ENCODE results near the gene PDE6A. TPM values are rescaled to one million over a fixed set of nuclear protein-coding genes. Genes with fewer than 3 reads are reported as not detected.

Gene PDE6A
- total and polyA plus RNA-seq, 9 of the 15 experiments (the other 6 are each of a cell fraction or from before 2014, with no cell fraction given) = 0.01 to 0.04 (median 0.01) TPM; not detected in 6

GRCh38 chr5:149885513-149885912 lies 59.1 kb downstream of the PDE6A start:
- ChIA-PET POLR2A (interaction anchor here (0.6 to 1.2 kb wide), 3 partner anchors 13 to 525 kb away, joined by 3 to 4 read pairs (median 3); no protein-coding TSS in a partner anchor), CTCF (ENCODE audit: low intra/inter-chr PET ratio) (no interaction called here)
- Histone ChIP-seq H3K36me3 (ENCODE audit: control insufficient read depth, insufficient read depth, low read length) (no peaks in the 10 kb centered on the region), H3K27ac (ENCODE audit: extremely low read depth, low read depth, low read length) (no peak overlapping the region), H3K9me3 (replicated peaks; ENCODE audit: control insufficient read depth, insufficient read depth, low read depth, low read length) (no peaks in the 10 kb centered on the region), H3K79me2 (ENCODE audit: control insufficient read depth, insufficient read depth, low read length) (no peaks in the 10 kb centered on the region), H3K4me2 (ENCODE audit: insufficient read depth, low read length) (no peak overlapping the region), H3K4me3 (no peak overlapping the region), H3K9ac (ENCODE audit: insufficient read depth in 1 of 2, low read depth in 2 of 2, low read length in 2 of 2) (no peak overlapping the region), H3K9me1 (ENCODE audit: control insufficient read depth, insufficient read depth, low read length) (no peaks in the 10 kb centered on the region), H3K27me3 (ENCODE audit: control insufficient read depth in 2 of 2, insufficient read depth in 2 of 2, low read length in 2 of 2) (no peaks in the 10 kb centered on the region), H3K4me1 (replicated peaks in 1 of 2; ENCODE audit: control insufficient read depth in 2 of 2, insufficient read depth in 2 of 2, low read length in 2 of 2) (peaks cover 8 to 11% of the 10 kb centered on the region in 2 experiments), H2AFZ (ENCODE audit: low read depth, low read length) (no peak overlapping the region), H4K20me1 (replicated peaks; ENCODE audit: control insufficient read depth, insufficient read depth, low read length) (no peaks in the 10 kb centered on the region)
- BruUV-seq (replicated peaks) = no TSS peak
- DNase-seq (ENCODE audit: extremely low read depth in 1 of 4, low spot score in 3 of 4) (no peak), FAIRE-seq (no peak), ATAC-seq (no peak)
- in situ Hi-C loops (cut with MboI) (no loop called here), intact Hi-C loops (cut with micrococcal nuclease) (no loop called here)
- TF ChIP-seq RFX1 (IDR thresholded peaks at IDR 0.05) (no peak), ATF6 (CRISPR knock-in tag; IDR thresholded peaks at IDR 0.05) (no peak), ZNF75A (CRISPR knock-in tag; IDR thresholded peaks at IDR 0.05) (no peak), ZNF518B (CRISPR knock-in tag; IDR thresholded peaks at IDR 0.05) (no peak), PHF20 (IDR thresholded peaks at IDR 0.05; ENCODE audit: partially characterized antibody) (no peak), MYC (IDR thresholded peaks at IDR 0.05; ENCODE audit: low read depth, low read length) (no peak), MYC (CRISPR knock-in tag; IDR thresholded peaks at IDR 0.05; ENCODE audit: borderline replicate concordance, low read depth) (no peak), RB1 (IDR thresholded peaks at IDR 0.05; ENCODE audit: low read depth) (no peak), ZC3H4 (CRISPR knock-in tag; IDR thresholded peaks at IDR 0.05; ENCODE audit: borderline replicate concordance) (no peak), HDGF (IDR thresholded peaks at IDR 0.05) (no peak), ELF1 (tag; IDR thresholded peaks at IDR 0.05) (no peak), ZNF699 (CRISPR knock-in tag; IDR thresholded peaks at IDR 0.05; ENCODE audit: insufficient replicate concordance) (no peak), STAT5A (IDR thresholded peaks at IDR 0.05; ENCODE audit: borderline replicate concordance, low read length) (no peak), GTF2F1 (IDR thresholded peaks at IDR 0.05; ENCODE audit: low read depth, low read length) (no peak), EGR1 (conservative IDR thresholded peaks at IDR 0.05) (no peak), ZNF143 (CRISPR knock-in tag; IDR thresholded peaks at IDR 0.05) (no peak), LEF1 (IDR thresholded peaks at IDR 0.05) (no peak)
- TF ChIP-seq, protein P1, sequence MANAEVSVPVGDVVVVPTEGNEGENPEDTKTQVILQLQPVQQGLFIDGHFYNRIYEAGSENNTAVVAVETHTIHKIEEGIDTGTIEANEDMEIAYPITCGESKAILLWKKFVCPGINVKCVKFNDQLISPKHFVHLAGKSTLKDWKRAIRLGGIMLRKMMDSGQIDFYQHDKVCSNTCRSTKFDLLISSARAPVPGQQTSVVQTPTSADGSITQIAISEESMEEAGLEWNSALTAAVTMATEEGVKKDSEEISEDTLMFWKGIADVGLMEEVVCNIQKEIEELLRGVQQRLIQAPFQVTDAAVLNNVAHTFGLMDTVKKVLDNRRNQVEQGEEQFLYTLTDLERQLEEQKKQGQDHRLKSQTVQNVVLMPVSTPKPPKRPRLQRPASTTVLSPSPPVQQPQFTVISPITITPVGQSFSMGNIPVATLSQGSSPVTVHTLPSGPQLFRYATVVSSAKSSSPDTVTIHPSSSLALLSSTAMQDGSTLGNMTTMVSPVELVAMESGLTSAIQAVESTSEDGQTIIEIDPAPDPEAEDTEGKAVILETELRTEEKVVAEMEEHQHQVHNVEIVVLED (CRISPR knock-in tag; IDR thresholded peaks at IDR 0.05) = no peak
- 65% methylated on average over 2 of the region's 2 CpGs for WGBS (ENCODE audit: insufficient coverage, low coverage, missing lambda C conversion rate)
